ENCODE results near the gene ITCH.

DNA sequence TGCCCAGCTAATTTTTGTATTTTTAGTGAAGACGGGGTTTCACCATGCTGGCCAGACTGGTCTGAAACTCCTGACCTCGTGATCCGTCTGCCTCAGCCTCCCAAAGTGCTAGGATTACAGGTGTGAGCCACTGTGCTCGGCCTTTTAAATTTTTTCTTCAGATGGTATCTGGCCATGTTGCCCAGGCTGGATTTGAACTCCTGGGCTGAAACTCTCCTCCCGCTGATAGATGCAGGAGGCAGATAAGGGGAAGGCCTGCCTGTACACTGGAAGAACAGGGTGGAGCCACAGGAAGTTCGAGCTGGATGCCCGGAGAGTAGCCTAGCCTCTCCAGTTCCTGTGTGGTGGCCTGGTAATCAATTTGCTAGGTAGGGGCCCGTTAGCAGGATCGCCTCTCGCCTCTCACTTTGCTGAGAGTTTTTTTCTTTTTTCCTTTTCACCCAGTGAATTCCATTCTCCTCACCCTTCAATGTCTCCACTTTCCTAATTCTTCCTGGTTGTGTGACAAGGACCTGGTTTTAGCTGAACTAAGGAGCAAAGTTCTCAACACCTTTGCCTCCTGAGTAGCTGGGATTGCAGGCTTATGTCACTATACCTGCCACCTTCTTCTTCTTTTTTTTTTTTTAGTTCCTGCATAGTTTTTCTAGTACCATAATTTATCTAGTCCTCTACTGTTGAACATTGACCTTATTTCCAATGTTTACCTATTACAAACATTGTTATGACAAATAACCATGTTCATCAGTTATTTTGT lies 19.4 kb upstream of the ITCH start:
- TF ChIP-seq, protein P1, sequence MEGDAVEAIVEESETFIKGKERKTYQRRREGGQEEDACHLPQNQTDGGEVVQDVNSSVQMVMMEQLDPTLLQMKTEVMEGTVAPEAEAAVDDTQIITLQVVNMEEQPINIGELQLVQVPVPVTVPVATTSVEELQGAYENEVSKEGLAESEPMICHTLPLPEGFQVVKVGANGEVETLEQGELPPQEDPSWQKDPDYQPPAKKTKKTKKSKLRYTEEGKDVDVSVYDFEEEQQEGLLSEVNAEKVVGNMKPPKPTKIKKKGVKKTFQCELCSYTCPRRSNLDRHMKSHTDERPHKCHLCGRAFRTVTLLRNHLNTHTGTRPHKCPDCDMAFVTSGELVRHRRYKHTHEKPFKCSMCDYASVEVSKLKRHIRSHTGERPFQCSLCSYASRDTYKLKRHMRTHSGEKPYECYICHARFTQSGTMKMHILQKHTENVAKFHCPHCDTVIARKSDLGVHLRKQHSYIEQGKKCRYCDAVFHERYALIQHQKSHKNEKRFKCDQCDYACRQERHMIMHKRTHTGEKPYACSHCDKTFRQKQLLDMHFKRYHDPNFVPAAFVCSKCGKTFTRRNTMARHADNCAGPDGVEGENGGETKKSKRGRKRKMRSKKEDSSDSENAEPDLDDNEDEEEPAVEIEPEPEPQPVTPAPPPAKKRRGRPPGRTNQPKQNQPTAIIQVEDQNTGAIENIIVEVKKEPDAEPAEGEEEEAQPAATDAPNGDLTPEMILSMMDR (IDR thresholded peaks at IDR 0.05; ENCODE audit: poor library complexity, severe bottlenecking) = no peak
- no peak for TF ChIP-seq MXI1 (conservative IDR thresholded peaks at IDR 0.05; ENCODE audit: poor library complexity, severe bottlenecking)
- no peak for TF ChIP-seq EZH2 (IDR thresholded peaks at IDR 0.05; ENCODE audit: borderline replicate concordance, insufficient read depth, low read length, poor library complexity, severe bottlenecking)

Data from neural cell (in vitro differentiated cells).